ENCODE results near the gene ABI3BP.

DNA sequence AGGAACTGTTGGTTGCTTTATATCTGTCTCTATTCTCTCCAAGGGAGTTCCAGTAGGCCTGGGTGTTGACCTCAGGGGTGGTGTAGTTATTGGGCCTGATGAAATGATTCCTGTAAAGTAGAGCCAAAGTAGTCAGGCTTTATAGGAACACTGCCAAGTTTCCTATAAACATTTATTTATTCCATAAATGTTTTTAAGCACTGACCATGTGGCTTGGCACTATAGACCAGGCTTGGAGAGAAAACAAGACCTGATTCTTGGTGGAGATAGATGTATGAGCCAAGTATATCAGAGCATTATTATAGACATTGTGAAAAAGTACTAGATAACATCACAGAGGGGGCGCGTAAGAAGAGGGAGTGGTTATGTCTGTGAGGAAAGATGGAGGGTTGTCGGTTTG, 218.0 kb downstream of the ABI3BP start:
- no peak for TF ChIP-seq POLR2A (IDR thresholded peaks at IDR 0.05)
- TF ChIP-seq, protein P1, sequence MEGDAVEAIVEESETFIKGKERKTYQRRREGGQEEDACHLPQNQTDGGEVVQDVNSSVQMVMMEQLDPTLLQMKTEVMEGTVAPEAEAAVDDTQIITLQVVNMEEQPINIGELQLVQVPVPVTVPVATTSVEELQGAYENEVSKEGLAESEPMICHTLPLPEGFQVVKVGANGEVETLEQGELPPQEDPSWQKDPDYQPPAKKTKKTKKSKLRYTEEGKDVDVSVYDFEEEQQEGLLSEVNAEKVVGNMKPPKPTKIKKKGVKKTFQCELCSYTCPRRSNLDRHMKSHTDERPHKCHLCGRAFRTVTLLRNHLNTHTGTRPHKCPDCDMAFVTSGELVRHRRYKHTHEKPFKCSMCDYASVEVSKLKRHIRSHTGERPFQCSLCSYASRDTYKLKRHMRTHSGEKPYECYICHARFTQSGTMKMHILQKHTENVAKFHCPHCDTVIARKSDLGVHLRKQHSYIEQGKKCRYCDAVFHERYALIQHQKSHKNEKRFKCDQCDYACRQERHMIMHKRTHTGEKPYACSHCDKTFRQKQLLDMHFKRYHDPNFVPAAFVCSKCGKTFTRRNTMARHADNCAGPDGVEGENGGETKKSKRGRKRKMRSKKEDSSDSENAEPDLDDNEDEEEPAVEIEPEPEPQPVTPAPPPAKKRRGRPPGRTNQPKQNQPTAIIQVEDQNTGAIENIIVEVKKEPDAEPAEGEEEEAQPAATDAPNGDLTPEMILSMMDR (IDR thresholded peaks at IDR 0.05) = no peak
